Fibroblast of gingiva (primary cell): ENCODE measurements around the gene PPIL1.
"Not testable (repeated sequence)": the region's sequence is repeated elsewhere in the genome, so short reads cannot be mapped to it uniquely, and the experiment has no call there.

Source experiments
- DNase-seq: peaks from one replicate; pipeline ENCODE4 v3.0.0-alpha.2; 2011; ENCODE audit warnings: low read depth

Gene PPIL1

GRCh38 chr6:36874443-36875249 is at the start of gene PPIL1:
Gene PPIL1, minus strand, starts transcription at chr6:36874803. Its CDS starts 31 bp downstream, at chr6:36874772.
- peak; percentile 86 for DNase-seq

- no peak for DNase-seq
Observed at GRCh38 chr6:36924131-36924530, 49.5 kb upstream of the PPIL1 start.

DNA sequence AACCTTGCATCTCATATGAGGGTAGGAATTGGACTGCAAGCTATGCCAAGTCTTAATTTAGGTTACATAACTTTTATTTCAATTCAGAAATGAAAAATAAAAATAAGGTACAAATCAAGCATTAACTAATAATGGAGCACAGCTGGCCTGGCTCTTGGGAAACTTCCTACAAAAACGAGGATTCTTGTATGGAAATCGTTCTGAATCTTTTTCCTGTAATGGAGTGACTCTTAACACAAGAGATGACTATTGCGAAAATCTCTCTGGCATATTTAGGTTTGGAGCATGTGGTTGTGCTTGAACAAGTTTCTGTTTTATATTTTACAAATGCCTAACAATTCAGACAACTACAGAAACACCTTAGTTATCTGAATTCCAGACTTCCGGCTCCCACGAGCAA is 45.9 kb upstream of the PPIL1 start:
- peak; percentile 72 for DNase-seq

GRCh38 chr6:36920049-36920448 is 45.4 kb upstream of the PPIL1 start:
- DNase-seq, result no peak

GRCh38 chr6:36917541-36918193 is 43.1 kb upstream of the PPIL1 start:
- peak; percentile 80 for DNase-seq

GRCh38 chr6:36916126-36916525 is 41.5 kb upstream of the PPIL1 start:
- DNase-seq, result no peak

GRCh38 chr6:36915599-36915998 is 41.0 kb upstream of the PPIL1 start:
- no peak for DNase-seq

GRCh38 chr6:36914227-36914794 is 39.7 kb upstream of the PPIL1 start:
- DNase-seq, result peak; percentile 27

DNA sequence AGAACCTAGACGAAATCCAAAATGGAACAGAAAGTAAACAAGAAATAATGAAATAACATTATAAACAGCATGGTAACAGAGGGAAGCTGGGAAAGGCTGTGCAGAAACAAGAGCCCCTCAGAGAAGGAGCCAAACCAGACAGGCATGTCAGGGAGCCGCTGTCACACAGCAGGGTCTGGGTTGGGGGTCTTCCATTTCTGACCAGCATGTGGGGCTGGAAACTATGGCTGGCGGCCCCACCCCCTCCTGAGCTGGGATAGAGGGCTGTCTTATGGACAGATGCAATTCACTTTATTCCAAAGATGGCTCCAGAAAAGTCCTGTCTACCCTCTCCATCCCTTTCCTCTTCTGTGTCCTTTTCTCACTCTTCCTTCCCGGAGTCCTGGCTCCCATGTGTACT is 38.5 kb upstream of the PPIL1 start:
- DNase-seq, result no peak

DNA sequence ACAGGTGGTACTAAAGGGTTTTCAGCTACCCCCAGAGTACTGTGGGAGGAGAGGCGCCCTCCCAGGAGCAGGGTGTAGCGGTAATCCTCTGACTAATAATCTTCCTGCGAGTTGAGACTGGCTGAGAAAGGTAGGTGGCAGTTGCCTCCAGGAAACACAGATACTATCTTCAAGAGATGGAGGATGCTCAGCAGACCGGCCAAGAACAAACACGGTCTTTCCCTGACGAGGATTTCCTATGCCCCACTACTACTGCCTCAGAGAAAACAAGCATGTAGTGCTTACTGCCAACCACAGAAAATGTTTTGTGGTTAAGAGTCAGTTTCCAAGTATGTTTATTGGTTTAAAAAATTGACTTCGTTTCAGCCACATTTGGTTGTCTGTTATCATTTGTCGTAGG is 38.0 kb upstream of the PPIL1 start:
- peak; percentile 83 for DNase-seq

DNA sequence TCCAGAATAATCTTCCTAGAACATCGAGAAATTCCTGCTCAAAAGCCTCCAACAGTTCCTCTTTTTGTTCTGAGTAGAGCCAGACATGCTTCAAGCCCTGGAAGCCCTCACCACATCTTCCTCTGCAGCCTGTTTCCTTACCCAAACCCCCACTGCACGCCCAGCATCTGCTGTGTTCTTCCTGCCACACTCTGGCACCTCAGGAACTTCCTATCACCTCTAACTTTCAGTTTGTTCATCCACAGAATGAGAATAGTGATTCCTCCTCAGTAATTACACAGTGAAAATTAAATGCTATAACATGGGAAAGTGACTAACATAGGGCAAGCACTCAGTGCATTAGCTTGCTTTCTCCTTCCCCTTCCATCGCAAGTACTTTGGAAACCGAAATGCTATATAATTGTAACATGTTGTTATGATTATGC is 37.4 kb upstream of the PPIL1 start:
- no peak for DNase-seq

DNA sequence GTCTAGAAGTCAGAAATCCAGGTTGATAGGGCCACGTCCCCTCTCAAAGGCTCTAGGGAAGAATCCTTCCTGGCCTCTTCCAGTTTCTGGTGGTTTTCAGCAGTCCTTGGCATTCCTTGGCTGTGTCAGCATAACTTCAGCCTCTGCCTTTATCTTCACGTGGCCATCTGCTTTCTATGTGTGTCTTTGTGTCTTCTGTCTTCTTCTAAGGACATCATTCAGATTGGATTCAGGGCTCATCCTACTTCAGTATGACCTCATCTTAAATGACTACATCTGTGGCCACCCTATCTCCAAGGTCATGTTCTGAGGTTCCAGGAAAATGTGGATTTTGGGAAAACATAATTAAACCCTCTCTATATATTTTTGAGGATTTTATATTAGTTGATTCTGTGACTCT is 34.1 kb upstream of the PPIL1 start:
- no peak for DNase-seq

GRCh38 chr6:36907781-36908180 is 33.2 kb upstream of the PPIL1 start:
- no peak for DNase-seq

- no peak for DNase-seq
Observed at GRCh38 chr6:36906539-36907325, 32.1 kb upstream of the PPIL1 start.

GRCh38 chr6:36904851-36905393 is 30.3 kb upstream of the PPIL1 start:
- DNase-seq, result no peak

DNA sequence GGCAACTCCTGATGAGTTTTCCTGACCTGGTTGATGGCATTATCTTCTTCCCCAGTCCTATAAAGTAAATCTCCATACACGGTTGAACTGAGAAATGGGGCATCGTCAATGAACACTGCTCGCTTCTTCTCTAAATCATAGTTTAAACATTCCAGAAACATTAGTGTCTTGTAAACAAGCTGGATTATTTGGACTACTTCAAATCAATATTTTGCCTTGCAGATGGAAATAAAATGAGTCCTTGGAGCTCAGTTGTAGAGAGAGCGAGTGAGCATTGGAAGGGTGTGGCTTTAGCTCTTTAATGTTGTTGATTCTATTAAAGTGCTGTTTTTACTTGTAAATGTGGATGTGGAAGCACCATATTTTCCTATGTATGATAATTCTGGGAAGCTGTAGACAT is 29.5 kb upstream of the PPIL1 start:
- DNase-seq, result peak; percentile 37

GRCh38 chr6:36897609-36898008 is 23.0 kb upstream of the PPIL1 start:
- no peak for DNase-seq

DNA sequence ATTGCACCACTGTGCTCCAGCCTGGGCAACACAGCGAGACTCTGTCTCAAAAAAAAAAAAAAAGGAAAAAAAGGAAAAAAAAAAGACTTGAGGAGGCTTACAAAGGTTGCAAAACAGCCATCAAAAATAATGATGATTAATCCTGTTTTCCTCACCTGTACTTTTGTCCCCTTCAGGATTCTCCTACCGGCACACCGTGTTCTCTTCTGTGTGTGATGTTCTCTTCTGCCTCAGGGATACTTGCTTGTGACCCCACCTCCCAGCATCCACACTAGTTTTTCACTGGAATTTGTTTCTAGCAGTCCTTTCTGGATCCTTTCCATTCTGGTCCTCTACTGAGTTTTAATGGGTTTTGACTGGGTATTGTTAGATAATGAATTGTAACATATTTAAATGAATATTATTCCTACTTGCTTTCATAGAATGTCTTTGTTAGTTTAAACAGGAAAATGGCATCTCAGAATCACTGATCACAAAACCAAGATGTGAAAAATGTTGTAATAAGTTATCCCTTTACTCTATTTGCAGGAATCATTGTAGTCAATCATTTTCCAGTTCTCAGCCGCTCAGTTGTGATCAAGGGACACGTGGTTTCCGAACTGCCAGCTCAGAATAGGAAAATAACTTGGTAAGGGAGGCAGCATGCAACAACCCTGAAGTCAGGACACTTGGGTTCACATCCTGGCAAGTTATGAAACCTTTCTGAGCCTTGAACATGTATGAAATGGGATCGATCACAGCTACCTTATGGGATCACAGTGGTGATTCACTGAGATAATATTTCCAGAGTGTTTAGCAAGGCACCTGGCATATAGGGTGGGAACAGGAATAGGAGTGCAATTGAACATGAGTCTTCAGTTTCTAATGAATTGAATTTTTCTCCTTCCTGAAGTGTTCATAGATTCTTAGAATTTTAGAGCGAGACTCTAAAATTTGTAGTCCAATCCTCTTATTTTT is 19.7 kb upstream of the PPIL1 start:
- no peak for DNase-seq

- DNase-seq, result not testable (repeated sequence)
Observed at GRCh38 chr6:36891153-36891552, 16.6 kb upstream of the PPIL1 start.

DNA sequence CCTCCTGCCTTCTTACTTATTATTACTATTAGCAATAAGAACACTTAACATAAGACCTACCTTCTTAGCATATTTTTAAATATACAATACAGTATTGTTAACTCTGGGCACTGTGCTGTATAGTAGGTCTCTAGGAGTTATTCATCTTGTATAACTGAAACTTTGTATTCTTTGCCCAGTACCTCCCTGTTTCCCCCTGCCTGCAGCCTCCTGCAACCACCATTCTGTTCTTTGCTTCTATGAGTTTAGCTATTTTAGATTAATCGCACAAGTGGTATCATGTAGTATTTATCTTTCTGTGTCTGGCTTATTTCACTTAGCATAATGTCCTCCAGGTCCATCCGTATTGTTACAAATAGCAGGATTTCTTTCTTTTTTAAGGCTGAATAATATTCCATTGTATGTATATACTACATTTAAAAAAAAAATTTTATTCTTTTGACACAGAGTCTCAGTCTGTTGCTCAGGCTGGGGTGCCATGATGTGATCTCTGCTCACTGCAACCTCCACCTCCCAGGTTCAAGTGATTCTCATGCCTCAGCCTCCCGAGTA is 15.6 kb upstream of the PPIL1 start:
- DNase-seq, result no peak
